Measurements from ENCODE around the gene RIMBP2. TPM values are rescaled to one million over a fixed set of nuclear protein-coding genes. Genes with fewer than 3 reads are reported as not detected.

Gene RIMBP2
- total and polyA plus RNA-seq, 2 donors (not counting 1 experiment from before 2014, with no cell fraction given) = 0.17 TPM; not detected in 1

DNA sequence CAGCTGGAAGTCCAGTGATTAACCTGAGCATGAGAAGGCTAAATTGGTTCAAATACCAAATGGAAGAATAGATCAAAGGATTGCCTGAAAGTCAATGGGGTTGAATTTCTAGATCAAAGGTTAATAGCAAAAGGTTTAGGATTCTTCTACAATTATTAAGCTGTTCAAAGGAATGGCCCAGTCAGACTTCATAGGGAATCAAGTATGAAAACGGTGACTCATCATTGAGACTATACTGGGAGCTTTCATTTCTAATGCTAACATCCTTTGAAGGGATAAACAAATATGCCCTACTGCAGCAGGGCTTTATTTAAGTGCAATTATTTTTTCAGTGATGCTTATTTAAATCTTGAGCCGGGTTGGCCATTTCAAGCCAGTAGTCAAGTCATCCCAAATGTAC lies 152.8 kb downstream of the RIMBP2 start:
- H2AFZ ChIP-seq (ENCODE audit: low read length) = no peak overlapping the region
- H3K9ac ChIP-seq (ENCODE audit: insufficient read depth, low read length) = no peak overlapping the region
- TF ChIP-seq, protein P1, sequence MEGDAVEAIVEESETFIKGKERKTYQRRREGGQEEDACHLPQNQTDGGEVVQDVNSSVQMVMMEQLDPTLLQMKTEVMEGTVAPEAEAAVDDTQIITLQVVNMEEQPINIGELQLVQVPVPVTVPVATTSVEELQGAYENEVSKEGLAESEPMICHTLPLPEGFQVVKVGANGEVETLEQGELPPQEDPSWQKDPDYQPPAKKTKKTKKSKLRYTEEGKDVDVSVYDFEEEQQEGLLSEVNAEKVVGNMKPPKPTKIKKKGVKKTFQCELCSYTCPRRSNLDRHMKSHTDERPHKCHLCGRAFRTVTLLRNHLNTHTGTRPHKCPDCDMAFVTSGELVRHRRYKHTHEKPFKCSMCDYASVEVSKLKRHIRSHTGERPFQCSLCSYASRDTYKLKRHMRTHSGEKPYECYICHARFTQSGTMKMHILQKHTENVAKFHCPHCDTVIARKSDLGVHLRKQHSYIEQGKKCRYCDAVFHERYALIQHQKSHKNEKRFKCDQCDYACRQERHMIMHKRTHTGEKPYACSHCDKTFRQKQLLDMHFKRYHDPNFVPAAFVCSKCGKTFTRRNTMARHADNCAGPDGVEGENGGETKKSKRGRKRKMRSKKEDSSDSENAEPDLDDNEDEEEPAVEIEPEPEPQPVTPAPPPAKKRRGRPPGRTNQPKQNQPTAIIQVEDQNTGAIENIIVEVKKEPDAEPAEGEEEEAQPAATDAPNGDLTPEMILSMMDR (conservative IDR thresholded peaks at IDR 0.05 in 1 of 2, IDR thresholded peaks at IDR 0.05 in 1 of 2; ENCODE audit: low read depth in 1 of 2, low read length in 2 of 2) = no peak
- no peak for TF ChIP-seq EZH2 (IDR thresholded peaks at IDR 0.05; ENCODE audit: low read length, missing control alignments)

GRCh38 chr12:130562716-130563115 lies 153.4 kb downstream of the RIMBP2 start:
- Histone ChIP-seq H3K4me1 (ENCODE audit: control insufficient read depth, extremely low read depth, insufficient read depth, low read length) (no peaks in the 10 kb centered on the region), H3K27ac (ENCODE audit: insufficient read depth, low read length) (no peak overlapping the region)

More for the DNA sequence above, 152.8 kb downstream of the RIMBP2 start:
- DNase-seq (ENCODE audit: low read depth in 2 of 2) = no peak
- Histone ChIP-seq H3K27ac (ENCODE audit: insufficient read depth, low read length) (no peak overlapping the region), H4K20me1 (ENCODE audit: control insufficient read depth, extremely low read depth, insufficient read depth, low read length) (no peaks in the 10 kb centered on the region), H3K4me2 (ENCODE audit: extremely low read depth, insufficient read depth, low read length) (no peak overlapping the region), H3K9me3 (ENCODE audit: control insufficient read depth, insufficient read depth, low read depth, low read length) (no peaks in the 10 kb centered on the region), H3K4me3 (replicated peaks in 1 of 4; ENCODE audit: control extremely low read depth in 1 of 4, insufficient read depth in 1 of 4, low read depth in 3 of 4, low read length in 4 of 4) (no peak overlapping the region), H3K27me3 (ENCODE audit: control insufficient read depth, insufficient read depth, low read length) (no peaks in the 10 kb centered on the region), H3K36me3 (ENCODE audit: control insufficient read depth, insufficient read depth, low read length) (no peaks in the 10 kb centered on the region), H3K79me2 (ENCODE audit: control insufficient read depth, insufficient read depth, low read length) (no peaks in the 10 kb centered on the region), H3K4me1 (ENCODE audit: control insufficient read depth, extremely low read depth, insufficient read depth, low read length) (no peaks in the 10 kb centered on the region)

DNA sequence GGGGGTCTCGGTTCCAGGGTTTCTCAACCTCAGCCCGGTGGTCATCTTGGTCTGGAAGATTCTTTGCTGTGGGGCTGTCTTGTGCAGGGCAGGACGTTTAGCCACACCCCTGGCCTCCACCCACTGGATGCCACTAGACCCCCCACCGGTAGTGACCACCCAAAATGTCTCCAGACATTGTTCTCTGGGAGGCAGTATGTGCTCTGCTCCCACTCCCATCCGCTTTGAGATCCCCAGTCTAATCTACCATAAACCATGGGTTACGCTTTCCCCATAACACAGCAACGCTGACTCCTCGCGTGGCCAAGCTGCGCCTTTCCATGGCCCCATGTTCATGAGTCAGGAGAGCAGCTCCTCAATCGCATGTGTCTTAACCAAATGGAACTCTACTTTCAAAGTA lies 155.8 kb downstream of the RIMBP2 start:
- H3K27ac ChIP-seq (ENCODE audit: insufficient read depth, low read length) = no peak overlapping the region
- H3K36me3 ChIP-seq (ENCODE audit: control insufficient read depth, insufficient read depth, low read length) = no peaks in the 10 kb centered on the region
- DNase-seq (ENCODE audit: low read depth in 2 of 2) = no peak
- H3K9ac ChIP-seq (ENCODE audit: insufficient read depth, low read length) = no peak overlapping the region
- H3K9me3 ChIP-seq (ENCODE audit: control insufficient read depth, insufficient read depth, low read depth, low read length) = no peaks in the 10 kb centered on the region
- no peaks in the 10 kb centered on the region for H4K20me1 ChIP-seq (ENCODE audit: control insufficient read depth, extremely low read depth, insufficient read depth, low read length)
- H3K4me3 ChIP-seq (replicated peaks in 1 of 4; ENCODE audit: control extremely low read depth in 1 of 4, insufficient read depth in 1 of 4, low read depth in 3 of 4, low read length in 4 of 4) = no peak overlapping the region
- no peaks in the 10 kb centered on the region for H3K27me3 ChIP-seq (ENCODE audit: control insufficient read depth, insufficient read depth, low read length)
- no peak for TF ChIP-seq EZH2 (IDR thresholded peaks at IDR 0.05; ENCODE audit: low read length, missing control alignments)
- TF ChIP-seq, protein P1 (conservative IDR thresholded peaks at IDR 0.05 in 1 of 2, IDR thresholded peaks at IDR 0.05 in 1 of 2; ENCODE audit: low read depth in 1 of 2, low read length in 2 of 2) = no peak
- H3K79me2 ChIP-seq (ENCODE audit: control insufficient read depth, insufficient read depth, low read length) = no peaks in the 10 kb centered on the region
- H3K4me2 ChIP-seq (ENCODE audit: extremely low read depth, insufficient read depth, low read length) = no peak overlapping the region
- H3K4me1 ChIP-seq (ENCODE audit: control insufficient read depth, extremely low read depth, insufficient read depth, low read length) = no peaks in the 10 kb centered on the region
- H2AFZ ChIP-seq (ENCODE audit: low read length) = no peak overlapping the region

More at GRCh38 chr12:130562716-130563115, 153.4 kb downstream of the RIMBP2 start:
- Histone ChIP-seq H3K79me2 (ENCODE audit: control insufficient read depth, insufficient read depth, low read length) (no peaks in the 10 kb centered on the region), H3K9me3 (ENCODE audit: control insufficient read depth, insufficient read depth, low read depth, low read length) (no peaks in the 10 kb centered on the region), H3K4me3 (replicated peaks in 1 of 4; ENCODE audit: control extremely low read depth in 1 of 4, insufficient read depth in 1 of 4, low read depth in 3 of 4, low read length in 4 of 4) (no peak overlapping the region), H3K27me3 (ENCODE audit: control insufficient read depth, insufficient read depth, low read length) (no peaks in the 10 kb centered on the region), H3K36me3 (ENCODE audit: control insufficient read depth, insufficient read depth, low read length) (no peaks in the 10 kb centered on the region), H2AFZ (ENCODE audit: low read length) (no peak overlapping the region), H4K20me1 (ENCODE audit: control insufficient read depth, extremely low read depth, insufficient read depth, low read length) (no peaks in the 10 kb centered on the region), H3K9ac (ENCODE audit: insufficient read depth, low read length) (no peak overlapping the region), H3K4me2 (ENCODE audit: extremely low read depth, insufficient read depth, low read length) (no peak overlapping the region)
- TF ChIP-seq, protein P1 (conservative IDR thresholded peaks at IDR 0.05 in 1 of 2, IDR thresholded peaks at IDR 0.05 in 1 of 2; ENCODE audit: low read depth in 1 of 2, low read length in 2 of 2) = no peak
- TF ChIP-seq EZH2 (IDR thresholded peaks at IDR 0.05; ENCODE audit: low read length, missing control alignments) = no peak
- no peak for DNase-seq (ENCODE audit: low read depth in 2 of 2)

Measured in fibroblast of lung (primary cell).